ENCODE data around the gene UBQLN1.
A peak's percentile ranks its signal among the peaks of the same experiment; 100 is the strongest.

UBQLN1 gene

DNA sequence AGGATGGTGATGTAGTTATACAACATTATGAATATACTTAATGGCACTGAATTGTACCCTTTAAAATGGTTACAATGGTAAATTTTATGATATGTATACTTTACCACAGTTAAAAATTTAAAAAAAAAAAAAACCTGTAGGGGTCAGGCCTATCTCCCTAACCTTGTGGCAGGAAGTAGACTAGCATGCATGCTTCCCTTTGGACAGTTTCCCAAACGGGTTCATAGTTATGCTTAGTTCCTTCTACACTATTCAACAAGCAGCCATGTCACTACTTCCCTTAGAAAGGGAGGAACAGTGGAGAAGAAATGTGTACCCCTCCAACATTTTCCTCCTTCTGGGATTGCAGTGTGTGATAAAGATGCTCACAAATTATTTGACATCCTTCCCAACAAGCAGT, 52.3 kb downstream of the UBQLN1 start:
- no peak overlapping the region for H3K27ac ChIP-seq
- H3K36me3 ChIP-seq = peaks cover 61% of the 10 kb centered on the region
- no peaks in the 10 kb centered on the region for H3K27me3 ChIP-seq
- TF ChIP-seq, protein P1, sequence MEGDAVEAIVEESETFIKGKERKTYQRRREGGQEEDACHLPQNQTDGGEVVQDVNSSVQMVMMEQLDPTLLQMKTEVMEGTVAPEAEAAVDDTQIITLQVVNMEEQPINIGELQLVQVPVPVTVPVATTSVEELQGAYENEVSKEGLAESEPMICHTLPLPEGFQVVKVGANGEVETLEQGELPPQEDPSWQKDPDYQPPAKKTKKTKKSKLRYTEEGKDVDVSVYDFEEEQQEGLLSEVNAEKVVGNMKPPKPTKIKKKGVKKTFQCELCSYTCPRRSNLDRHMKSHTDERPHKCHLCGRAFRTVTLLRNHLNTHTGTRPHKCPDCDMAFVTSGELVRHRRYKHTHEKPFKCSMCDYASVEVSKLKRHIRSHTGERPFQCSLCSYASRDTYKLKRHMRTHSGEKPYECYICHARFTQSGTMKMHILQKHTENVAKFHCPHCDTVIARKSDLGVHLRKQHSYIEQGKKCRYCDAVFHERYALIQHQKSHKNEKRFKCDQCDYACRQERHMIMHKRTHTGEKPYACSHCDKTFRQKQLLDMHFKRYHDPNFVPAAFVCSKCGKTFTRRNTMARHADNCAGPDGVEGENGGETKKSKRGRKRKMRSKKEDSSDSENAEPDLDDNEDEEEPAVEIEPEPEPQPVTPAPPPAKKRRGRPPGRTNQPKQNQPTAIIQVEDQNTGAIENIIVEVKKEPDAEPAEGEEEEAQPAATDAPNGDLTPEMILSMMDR (IDR thresholded peaks at IDR 0.05) = no peak
- H3K4me3 ChIP-seq (ENCODE audit: low read depth in 1 of 2, low read length in 1 of 2) = no peak overlapping the region
- no peaks in the 10 kb centered on the region for H3K9me3 ChIP-seq
- no peaks in the 10 kb centered on the region for H3K4me1 ChIP-seq (ENCODE audit: control insufficient read depth in 1 of 2, insufficient read depth in 1 of 2, low read depth in 1 of 2, low read length in 1 of 2)

DNA sequence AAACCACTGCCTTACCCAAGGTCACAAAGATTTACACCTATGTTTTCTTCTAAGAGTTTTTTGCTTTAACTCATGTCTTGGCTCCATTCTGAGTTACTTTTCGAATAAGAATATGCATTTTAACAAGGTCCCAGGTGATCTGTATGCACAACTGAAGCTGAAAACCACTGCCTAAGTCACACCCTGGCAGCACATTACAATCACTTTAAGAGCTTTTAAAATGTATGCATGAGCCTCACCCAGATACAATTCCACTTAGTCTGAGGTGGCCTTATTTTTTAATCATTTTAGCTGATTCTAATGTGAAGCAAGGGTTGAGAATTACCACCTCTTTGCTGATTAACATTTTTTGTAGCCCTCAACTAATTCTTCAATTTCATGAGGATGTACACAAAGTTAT, 55.3 kb downstream of the UBQLN1 start:
- H3K27ac ChIP-seq = no peak overlapping the region
- H3K4me3 ChIP-seq (ENCODE audit: low read depth in 1 of 2, low read length in 1 of 2) = no peak overlapping the region
- H3K4me1 ChIP-seq (ENCODE audit: control insufficient read depth in 1 of 2, insufficient read depth in 1 of 2, low read depth in 1 of 2, low read length in 1 of 2) = no peaks in the 10 kb centered on the region
- peaks cover 43% of the 10 kb centered on the region for H3K36me3 ChIP-seq
- no peaks in the 10 kb centered on the region for H3K27me3 ChIP-seq
- H3K9me3 ChIP-seq = no peaks in the 10 kb centered on the region
- TF ChIP-seq, protein P1 (IDR thresholded peaks at IDR 0.05) = no peak

DNA sequence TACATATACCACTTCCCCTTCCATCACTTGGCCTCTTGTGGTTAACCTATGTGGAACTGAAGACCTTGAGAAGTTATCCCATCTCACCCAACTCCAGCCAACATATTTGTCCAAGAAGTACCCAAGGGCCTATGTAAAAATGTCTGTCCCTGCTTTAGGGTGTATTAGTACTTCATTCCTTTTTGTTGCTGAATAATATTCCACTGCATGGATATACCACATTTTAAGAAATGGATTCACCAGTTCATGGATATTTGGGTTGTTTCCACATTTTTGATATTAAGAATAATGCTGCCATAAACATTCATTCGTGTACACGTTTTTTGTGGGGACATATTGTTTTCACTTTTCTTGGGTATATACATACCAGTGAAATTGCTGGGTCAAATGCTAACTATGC, 56.2 kb downstream of the UBQLN1 start:
- Histone ChIP-seq H3K36me3 (peaks cover 34% of the 10 kb centered on the region), H3K27ac (no peak overlapping the region), H3K4me1 (ENCODE audit: control insufficient read depth in 1 of 2, insufficient read depth in 1 of 2, low read depth in 1 of 2, low read length in 1 of 2) (no peaks in the 10 kb centered on the region), H3K4me3 (ENCODE audit: low read depth in 1 of 2, low read length in 1 of 2) (no peak overlapping the region), H3K9me3 (no peaks in the 10 kb centered on the region), H3K27me3 (no peaks in the 10 kb centered on the region)
- TF ChIP-seq, protein P1 (IDR thresholded peaks at IDR 0.05) = no peak

DNA sequence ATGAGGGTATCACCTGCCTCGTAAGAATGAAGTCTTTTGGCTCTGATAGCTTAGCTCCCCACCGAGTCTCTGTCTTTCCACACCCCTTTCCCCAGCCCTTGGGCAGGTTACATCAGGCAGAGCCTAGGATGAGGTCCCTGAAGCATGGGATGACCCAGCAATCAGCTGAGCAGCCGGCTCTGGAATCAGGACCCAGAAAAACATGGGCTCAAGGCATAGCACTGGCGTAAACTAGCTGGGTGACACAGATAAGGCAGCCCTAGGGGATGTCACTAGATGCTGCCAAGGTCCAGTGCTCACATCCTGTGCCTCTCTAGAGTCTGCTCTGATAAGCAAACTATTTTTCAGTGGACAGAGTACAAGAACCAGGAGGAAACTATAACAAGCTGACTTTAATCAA, 58.2 kb downstream of the UBQLN1 start:
- H3K27ac ChIP-seq = no peak overlapping the region
- H3K4me1 ChIP-seq (ENCODE audit: control insufficient read depth in 1 of 2, insufficient read depth in 1 of 2, low read depth in 1 of 2, low read length in 1 of 2) = no peaks in the 10 kb centered on the region
- H3K27me3 ChIP-seq = no peaks in the 10 kb centered on the region
- H3K9me3 ChIP-seq = no peaks in the 10 kb centered on the region
- TF ChIP-seq, protein P1 (IDR thresholded peaks at IDR 0.05) = no peak
- H3K36me3 ChIP-seq = peaks cover 20% of the 10 kb centered on the region
- H3K4me3 ChIP-seq (ENCODE audit: low read depth in 1 of 2, low read length in 1 of 2) = no peak overlapping the region

DNA sequence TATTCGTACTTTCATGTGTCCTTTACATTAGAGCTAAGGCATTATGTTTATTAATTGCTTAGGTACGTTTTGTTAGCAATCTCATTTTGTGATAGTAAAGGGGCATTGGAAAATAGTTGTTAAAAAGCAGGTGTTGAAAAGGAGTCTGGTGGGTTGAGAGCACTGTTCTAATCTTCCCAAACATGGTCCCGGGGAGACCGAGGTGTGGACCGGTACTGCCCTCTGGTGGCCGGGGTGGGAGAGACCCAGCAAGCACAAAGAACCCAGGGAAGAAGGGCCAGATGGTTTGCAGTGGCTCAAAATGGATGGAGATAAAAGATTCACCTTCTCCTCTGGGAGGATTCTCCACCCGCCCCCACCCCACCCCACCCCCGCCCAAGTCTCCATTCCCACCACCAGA, 58.7 kb downstream of the UBQLN1 start:
- H3K36me3 ChIP-seq = peaks cover 18% of the 10 kb centered on the region
- no peaks in the 10 kb centered on the region for H3K9me3 ChIP-seq
- TF ChIP-seq, protein P1 (IDR thresholded peaks at IDR 0.05) = peak; percentile 83
- no peak overlapping the region for H3K4me3 ChIP-seq (ENCODE audit: low read depth in 1 of 2, low read length in 1 of 2)
- no peak overlapping the region for H3K27ac ChIP-seq
- H3K27me3 ChIP-seq = no peaks in the 10 kb centered on the region
- H3K4me1 ChIP-seq (ENCODE audit: control insufficient read depth in 1 of 2, insufficient read depth in 1 of 2, low read depth in 1 of 2, low read length in 1 of 2) = no peaks in the 10 kb centered on the region

All from neutrophil (primary cell).